IMR-90 (cell line): ENCODE data around the gene GP9. TPM values are rescaled to one million over a fixed set of nuclear protein-coding genes. Genes with fewer than 3 reads are reported as not detected.

Experiments used
- ATAC-seq: fragments of 200-7000 bp; cut with Tn5 transposase; 2 replicates; pipeline ENCODE4 v1.9.1; 2020; ENCODE audit warnings: low read depth, mild to moderate bottlenecking, moderate library complexity
- BruUV-seq: library from RNA; stranded (reverse); fragments of 400-500 nt; replicated peaks from 2 replicates; lab custom pipeline; 2021; lab: Mats Ljungman, UMichigan
- CTCF ChIA-PET: fragments of 300-600 bp; formaldehyde crosslinking; extraction: SDS; loops from one replicate; lab custom pipeline; 2021; ENCODE audit warnings: antibody characterized with exemption; lab: Yijun Ruan, JAX
- POLR2A ChIA-PET: fragments of 300-600 bp; sonication (Branson Sonifier 250); formaldehyde crosslinking; loops from one replicate; lab custom pipeline; 2022; ENCODE audit warnings: antibody characterized with exemption; ENCODE audit not compliant: unreplicated experiment; lab: Charles Lee
- DNase-seq: peaks from one replicate; pipeline ENCODE4 v3.0.0; 2013
- H2AFZ ChIP-seq: replicated peaks from 2 replicates; pipeline ENCODE3; 2013; ENCODE audit warnings: low read length, mild to moderate bottlenecking; ENCODE audit not compliant: poor library complexity
- H2AK5ac ChIP-seq: 2 replicates; pipeline ENCODE4 v1.6.1; 2013; ENCODE audit warnings: low read depth, low read length, inconsistent platforms
- H2AK9ac ChIP-seq: replicated peaks from 2 replicates; pipeline ENCODE3; 2013; ENCODE audit warnings: mild to moderate bottlenecking, low read depth, low read length, moderate library complexity; ENCODE audit not compliant: poor library complexity
- H2BK120ac ChIP-seq: 2 replicates; pipeline ENCODE4 v1.6.1; 2013; ENCODE audit warnings: low read depth, low read length, inconsistent platforms
- H2BK15ac ChIP-seq: 3 replicates; pipeline ENCODE4 v1.6.1; 2013; ENCODE audit warnings: low read depth, low read length, inconsistent platforms
- H2BK20ac ChIP-seq: 2 replicates; pipeline ENCODE4 v1.6.1; 2013; ENCODE audit warnings: low read depth, mild to moderate bottlenecking, inconsistent platforms, low read length, moderate library complexity
- H2BK5ac ChIP-seq: 2 replicates; pipeline ENCODE4 v1.6.1; 2013; ENCODE audit warnings: mild to moderate bottlenecking, low read depth, low read length, inconsistent platforms; ENCODE audit not compliant: poor library complexity, severe bottlenecking
- H3K14ac ChIP-seq: replicated peaks from 2 replicates; pipeline ENCODE4 v1.6.1; 2013; ENCODE audit warnings: low read depth, low read length, inconsistent platforms
- H3K18ac ChIP-seq: 2 replicates; pipeline ENCODE4 v1.6.1; 2013; ENCODE audit warnings: low read depth, low read length, control low read depth
- H3K23ac ChIP-seq: 2 replicates; pipeline ENCODE4 v1.6.1; 2013; ENCODE audit warnings: low read depth, low read length, inconsistent platforms
- H3K27ac ChIP-seq: 2 replicates; pipeline ENCODE4 v1.5.1; 2013; ENCODE audit warnings: mild to moderate bottlenecking, control low read depth, low read length; ENCODE audit not compliant: insufficient read depth
- H3K27me3 ChIP-seq: 2 replicates; pipeline ENCODE4 v1.6.1; 2013; ENCODE audit warnings: low read length; ENCODE audit not compliant: control insufficient read depth, insufficient read depth
- H3K36me3 ChIP-seq: 2 replicates; pipeline ENCODE4 v1.6.1; 2013; ENCODE audit warnings: low read length, mixed read lengths; ENCODE audit not compliant: control insufficient read depth, insufficient read depth
- H3K4ac ChIP-seq: 2 replicates; pipeline ENCODE4 v1.6.1; 2013; ENCODE audit warnings: low read depth, low read length, inconsistent platforms
- H3K4me1 ChIP-seq: 2 replicates; pipeline ENCODE4 v1.6.1; 2013; ENCODE audit warnings: low read length, mixed read lengths; ENCODE audit not compliant: control insufficient read depth, insufficient read depth
- H3K4me2 ChIP-seq: 2 replicates; pipeline ENCODE4 v1.6.1; 2013; ENCODE audit warnings: low read depth, mild to moderate bottlenecking, control low read depth, low read length, moderate library complexity
- H3K4me3 ChIP-seq: 2 replicates; pipeline ENCODE4 v1.5.1; 2013; ENCODE audit warnings: low read depth, mild to moderate bottlenecking, control low read depth, low read length, moderate library complexity; ENCODE audit not compliant: insufficient read depth
- H3K56ac ChIP-seq: 2 replicates; pipeline ENCODE4 v1.6.1; 2013; ENCODE audit warnings: low read length, inconsistent platforms; ENCODE audit not compliant: insufficient read depth; ENCODE audit errors: extremely low read depth
- H3K79me1 ChIP-seq, 2 experiments: 2 replicates each; pipeline ENCODE4 v1.6.1; 2013; ENCODE audit warnings: low read length in 2 of 2, inconsistent platforms in 1 of 2, low read depth in 1 of 2
- H3K9ac ChIP-seq: 2 replicates; pipeline ENCODE4 v1.6.1; 2013; ENCODE audit warnings: low read depth, low read length, control low read depth
- H3K9me1 ChIP-seq: 2 replicates; pipeline ENCODE4 v1.6.1; 2013; ENCODE audit warnings: low read length, inconsistent platforms; ENCODE audit not compliant: insufficient read depth
- H3K9me3 ChIP-seq: 2 replicates; pipeline ENCODE4 v1.6.1; 2013; ENCODE audit warnings: low read length; ENCODE audit not compliant: control insufficient read depth, insufficient read depth
- H4K20me1 ChIP-seq: 2 replicates; pipeline ENCODE4 v1.6.1; 2013; ENCODE audit warnings: low read length, inconsistent platforms; ENCODE audit not compliant: insufficient read depth
- H4K5ac ChIP-seq: 2 replicates; pipeline ENCODE4 v1.6.1; 2013; ENCODE audit warnings: mild to moderate bottlenecking, low read depth, low read length, control low read depth
- H4K8ac ChIP-seq, 2 experiments: 2 replicates each; pipeline ENCODE4 v1.6.1; 2013; ENCODE audit warnings: low read depth in 2 of 2, low read length in 2 of 2, control low read depth in 1 of 2, inconsistent platforms in 1 of 2
- H4K91ac ChIP-seq: 2 replicates; pipeline ENCODE4 v1.6.1; 2013; ENCODE audit warnings: low read depth, low read length, inconsistent platforms; ENCODE audit not compliant: insufficient read depth
- BHLHE40 ChIP-seq: fragments of 150-350 bp; IDR thresholded peaks from 2 replicates; pipeline ENCODE4 v1.6.1; 2016; ENCODE audit warnings: mild to moderate bottlenecking, low read depth, low read length
- CEBPB ChIP-seq: IDR thresholded peaks from 2 replicates; pipeline ENCODE4 v1.6.1; 2012; ENCODE audit warnings: low read depth, low read length, improper control_type of control experiment
- FOS ChIP-seq: fragments of 150-350 bp; IDR thresholded peaks from 2 replicates; pipeline ENCODE4 v1.6.1; 2016; ENCODE audit warnings: low read depth, low read length
- MAZ ChIP-seq: IDR thresholded peaks from 2 replicates; pipeline ENCODE4 v1.6.1; 2012; ENCODE audit warnings: low read depth, mild to moderate bottlenecking, low read length, improper control_type of control experiment, moderate library complexity, borderline replicate concordance
- MXI1 ChIP-seq: IDR thresholded peaks from 2 replicates; pipeline ENCODE4 v1.6.1; 2012; ENCODE audit warnings: low read depth, mild to moderate bottlenecking, low read length, moderate library complexity, borderline replicate concordance
- NFE2L2 ChIP-seq: fragments of 150-350 bp; IDR thresholded peaks from 2 replicates; pipeline ENCODE4 v1.6.1; 2016; ENCODE audit warnings: low read depth, mild to moderate bottlenecking, low read length
- RAD21 ChIP-seq: IDR thresholded peaks from 2 replicates; pipeline ENCODE4 v1.6.1; 2012; ENCODE audit warnings: low read length, improper control_type of control experiment
- RFX5 ChIP-seq: IDR thresholded peaks from 2 replicates; pipeline ENCODE4 v1.8.0; 2012; ENCODE audit warnings: low read depth, mild to moderate bottlenecking, low read length, moderate library complexity
- WGBS, 2 experiments: methylation state at CpG; one replicate each; pipeline versions ENCODE4 v1.1.5 to v1.1.7; 2013; ENCODE audit warnings: missing lambda C conversion rate in 2 of 2; ENCODE audit not compliant: insufficient read length in 1 of 2; ENCODE audit errors: extremely low coverage in 2 of 2; 5-methylcytosine and 5-hydroxymethylcytosine counted together
- dilution Hi-C: fragments of 300-500 bp; cut with HindIII; formaldehyde crosslinking; loops from one replicate; pipeline ENCODE4 v1.14.3; 2018; ENCODE audit warnings: low sequenced_read_pairs; ENCODE audit not compliant: unreplicated experiment
- in situ Hi-C: fragments of 300-500 bp; cut with MboI; formaldehyde crosslinking; loops from 3 replicates; pipeline ENCODE4 v1.14.3; 2019; ENCODE audit warnings: low sequenced_read_pairs, inconsistent platforms, mixed read lengths
- intact Hi-C: fragments of 100-400 bp; cut with micrococcal nuclease; formaldehyde crosslinking; loops from 2 replicates; pipeline ENCODE4 v1.10.0; 2022
- polyA plus RNA-seq, 3 experiments: library from polyadenylated mRNA; depleted of rRNA; stranded (reverse); fragments of >200 nt; gene quantifications; 2 replicates each; pipeline ENCODE4 v1.2.3, GENCODE V29; 2012; ENCODE audit warnings: low replicate concordance in 1 of 3
- total RNA-seq: library from RNA; depleted of rRNA; stranded (reverse); fragments of >200 nt; gene quantifications from 2 replicates; pipeline ENCODE4 v1.2.3, GENCODE V29; 2012
- TF ChIP-seq, protein P1 (sequence below): fragments of 150-350 bp; IDR thresholded peaks from 2 replicates; pipeline ENCODE4 v1.6.1; 2017; ENCODE audit warnings: mild to moderate bottlenecking, antibody characterized with exemption, low read length, low read depth

Gene GP9
- total and polyA plus RNA-seq, 2 of the 4 experiments (the other 2 are of a cell fraction) = not detected

DNA sequence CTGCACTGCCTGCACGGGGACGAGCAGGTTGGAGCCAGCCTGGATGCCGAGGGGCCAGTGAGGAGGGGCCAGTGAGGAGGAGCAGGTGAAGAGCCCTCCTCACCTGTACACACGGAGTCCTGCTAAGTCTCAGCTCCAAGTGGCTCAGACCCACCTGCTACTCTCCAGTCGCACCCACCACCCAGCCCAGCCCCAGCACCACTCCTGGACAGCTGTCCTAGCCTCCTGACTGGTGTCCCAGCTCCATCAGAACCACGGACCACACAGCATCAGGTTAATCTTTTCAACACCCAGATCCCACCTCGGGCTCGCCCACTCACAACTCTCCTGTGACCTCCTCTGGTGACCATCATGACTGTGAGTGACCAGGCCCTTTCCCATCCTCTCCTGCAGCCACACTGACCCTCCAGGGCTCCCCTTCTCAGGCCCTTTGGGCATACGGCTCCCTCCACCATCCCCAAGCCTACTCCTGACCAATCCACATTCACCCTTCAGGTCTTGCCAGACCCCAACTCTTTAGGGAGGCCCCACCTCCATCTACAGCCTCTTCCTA lies 45.7 kb upstream of the GP9 start:
- Histone ChIP-seq H4K8ac (no peak overlapping the region), H3K9me3 (no peaks in the 10 kb centered on the region), H3K23ac (no peak overlapping the region), H2AK5ac (peak overlapping the region; percentile 68; the same call in 1 of the 2 replicates), H3K18ac (no peak overlapping the region), H2BK5ac (no peak overlapping the region), H3K4ac (no peak overlapping the region), H3K4me3 (no peak overlapping the region), H3K9ac (no peak overlapping the region), H3K4me2 (no peak overlapping the region), H2BK120ac (no peak overlapping the region), H2AK9ac (peak overlapping the region; percentile 45), H3K27ac (no peak overlapping the region), H2BK15ac (no peak overlapping the region), H3K4me1 (peaks cover 15% of the 10 kb centered on the region; the same call in 1 of the 2 replicates), H3K56ac (no peak overlapping the region), H2AFZ (no peak overlapping the region), H4K20me1 (no peaks in the 10 kb centered on the region), H4K91ac (no peak overlapping the region), H3K14ac (no peak overlapping the region), H4K5ac (no peak overlapping the region), H3K36me3 (no peaks in the 10 kb centered on the region), H2BK20ac (no peak overlapping the region), H3K9me1 (peaks cover 6% of the 10 kb centered on the region; the same call in 1 of the 2 replicates), H3K27me3 (peaks cover 7% of the 10 kb centered on the region; the same call in 1 of the 2 replicates), H3K79me1 (no peaks in the 10 kb centered on the region)
- DNase-seq (no peak), ATAC-seq (no peak)
- dilution Hi-C loops = no loop called here
- WGBS, 2 experiments = 81% methylated on average over 5 of the region's 9 CpGs; no CpG with 5 or more reads in 1 of the 2 experiments
- TF ChIP-seq CEBPB (no peak), FOS (no peak), RFX5 (no peak), MAZ (no peak), NFE2L2 (no peak), RAD21 (no peak), BHLHE40 (no peak), MXI1 (no peak)
- TF ChIP-seq, protein P1, sequence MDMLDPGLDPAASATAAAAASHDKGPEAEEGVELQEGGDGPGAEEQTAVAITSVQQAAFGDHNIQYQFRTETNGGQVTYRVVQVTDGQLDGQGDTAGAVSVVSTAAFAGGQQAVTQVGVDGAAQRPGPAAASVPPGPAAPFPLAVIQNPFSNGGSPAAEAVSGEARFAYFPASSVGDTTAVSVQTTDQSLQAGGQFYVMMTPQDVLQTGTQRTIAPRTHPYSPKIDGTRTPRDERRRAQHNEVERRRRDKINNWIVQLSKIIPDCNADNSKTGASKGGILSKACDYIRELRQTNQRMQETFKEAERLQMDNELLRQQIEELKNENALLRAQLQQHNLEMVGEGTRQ = no peak
- intact Hi-C loops = no loop called here
- no TSS peak for BruUV-seq
- POLR2A ChIA-PET = no interaction called here
- CTCF ChIA-PET = no interaction called here
- in situ Hi-C loops = no loop called here
